MM.1S (cell line): ENCODE results near the gene KDELR1.

Experiments
- DNase-seq: peaks from one replicate; pipeline ENCODE4 v3.0.0-alpha.2; 2015
- H2AFZ ChIP-seq: fragments of 300-600 bp; sonication (generic); 2 replicates; pipeline ENCODE4 v1.6.0; 2016; ENCODE audit warnings: antibody characterized with exemption, low read length
- H3F3A ChIP-seq: fragments of 300-600 bp; sonication (generic); 2 replicates; pipeline ENCODE4 v1.6.1; 2016; ENCODE audit warnings: mild to moderate bottlenecking, antibody characterized with exemption, low read length, moderate library complexity, mixed read lengths; ENCODE audit not compliant: insufficient read depth
- H3K27ac ChIP-seq: fragments of 300-600 bp; sonication (generic); 2 replicates; pipeline ENCODE4 v1.5.1; 2016; ENCODE audit warnings: mild to moderate bottlenecking, low read length
- H3K27me3 ChIP-seq: fragments of 300-600 bp; sonication (generic); replicated peaks from 2 replicates; pipeline ENCODE4 v1.6.0; 2016; ENCODE audit warnings: low read length; ENCODE audit not compliant: insufficient read depth
- H3K36me3 ChIP-seq: fragments of 300-600 bp; sonication (generic); replicated peaks from 2 replicates; pipeline ENCODE4 v1.6.1; 2016; ENCODE audit warnings: mild to moderate bottlenecking, low read length, mixed read lengths; ENCODE audit not compliant: insufficient read depth
- H3K4me1 ChIP-seq: fragments of 300-600 bp; sonication (generic); 2 replicates; pipeline ENCODE4 v1.6.1; 2016; ENCODE audit warnings: low read length, mixed read lengths
- H3K4me2 ChIP-seq: fragments of 300-600 bp; sonication (generic); 2 replicates; pipeline ENCODE4 v1.6.0; 2016; ENCODE audit warnings: low read depth, low read length
- H3K4me3 ChIP-seq: fragments of 300-600 bp; sonication (generic); 2 replicates; pipeline ENCODE4 v1.5.1; 2016; ENCODE audit warnings: low read length, mixed read lengths
- H3K79me2 ChIP-seq: fragments of 300-600 bp; sonication (generic); 2 replicates; pipeline ENCODE4 v1.6.1; 2016; ENCODE audit warnings: mixed run types, low read length, mixed read lengths
- H3K9ac ChIP-seq: fragments of 300-600 bp; sonication (generic); 2 replicates; pipeline ENCODE4 v1.6.1; 2016; ENCODE audit warnings: low read length, mixed read lengths
- H3K9me2 ChIP-seq: fragments of 300-600 bp; sonication (generic); replicated peaks from 2 replicates; pipeline ENCODE4 v1.6.1; 2016; ENCODE audit warnings: mild to moderate bottlenecking, low read length, mixed read lengths; ENCODE audit not compliant: insufficient read depth
- H3K9me3 ChIP-seq: fragments of 300-600 bp; sonication (generic); replicated peaks from 2 replicates; pipeline ENCODE4 v1.6.1; 2016; ENCODE audit warnings: mild to moderate bottlenecking, low read length, mixed read lengths; ENCODE audit not compliant: insufficient read depth
- H4K20me1 ChIP-seq: fragments of 300-600 bp; sonication (generic); 2 replicates; pipeline ENCODE4 v1.6.1; 2016; ENCODE audit warnings: mild to moderate bottlenecking, low read length, moderate library complexity, mixed read lengths; ENCODE audit not compliant: insufficient read depth
- EZH2 ChIP-seq: fragments of 300-600 bp; sonication (generic); optimal IDR thresholded peaks from 2 replicates; pipeline ENCODE3; 2017; ENCODE audit warnings: low read depth, mild to moderate bottlenecking, antibody characterized with exemption, low read length, mixed read lengths
- EZH2phosphoT487 ChIP-seq: fragments of 300-600 bp; sonication (generic); IDR thresholded peaks from 2 replicates; pipeline ENCODE4 v1.6.1; 2018; ENCODE audit warnings: antibody characterized with exemption, low read length
- TF ChIP-seq, protein P1 (sequence below): fragments of 300-600 bp; sonication (generic); IDR thresholded peaks from 2 replicates; pipeline ENCODE4 v1.5.1; 2016; ENCODE audit warnings: antibody characterized with exemption, low read length, mixed read lengths

Gene KDELR1

DNA sequence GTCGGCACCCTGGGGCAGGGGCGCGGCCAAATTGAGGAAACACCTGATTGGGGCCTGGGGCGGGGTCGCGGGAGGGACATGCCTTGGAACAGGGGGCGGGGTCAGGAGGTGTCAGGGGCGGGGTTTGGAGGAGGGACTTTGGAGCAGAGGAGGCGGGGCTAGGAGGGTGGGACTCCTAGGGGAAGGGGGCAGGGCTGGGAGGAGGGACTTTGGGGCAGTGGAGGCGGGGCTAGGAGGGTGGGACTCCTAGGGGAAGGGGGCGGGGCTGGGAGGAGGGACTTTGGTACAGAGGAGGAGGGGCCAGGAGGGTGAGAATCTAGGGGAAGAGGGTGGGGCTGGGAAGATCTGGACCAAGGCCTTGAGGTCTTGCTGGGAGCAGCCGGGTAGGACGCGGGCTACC lies 24.0 kb upstream of the KDELR1 start:
- peak; percentile 81 for DNase-seq
- Histone ChIP-seq H3K4me3 (0 out of 2 replicates have a peak overlapping the region, but pooled peaks have one; percentile 43), H3K4me1 (peaks cover 12% of the 10 kb centered on the region), H4K20me1 (no peaks in the 10 kb centered on the region), H3F3A (peaks cover 17% of the 10 kb centered on the region), H3K9me2 (no peaks in the 10 kb centered on the region), H3K4me2 (peak overlapping the region; percentile 65; the same call in 1 of the 2 replicates), H3K9me3 (no peaks in the 10 kb centered on the region), H3K36me3 (no peaks in the 10 kb centered on the region), H3K27me3 (peaks cover 18% of the 10 kb centered on the region), H3K9ac (no peak overlapping the region), H2AFZ (no peak overlapping the region), H3K27ac (no peak overlapping the region), H3K79me2 (no peaks in the 10 kb centered on the region)
- TF ChIP-seq EZH2phosphoT487 (no peak), EZH2 (no peak)
- TF ChIP-seq, protein P1, sequence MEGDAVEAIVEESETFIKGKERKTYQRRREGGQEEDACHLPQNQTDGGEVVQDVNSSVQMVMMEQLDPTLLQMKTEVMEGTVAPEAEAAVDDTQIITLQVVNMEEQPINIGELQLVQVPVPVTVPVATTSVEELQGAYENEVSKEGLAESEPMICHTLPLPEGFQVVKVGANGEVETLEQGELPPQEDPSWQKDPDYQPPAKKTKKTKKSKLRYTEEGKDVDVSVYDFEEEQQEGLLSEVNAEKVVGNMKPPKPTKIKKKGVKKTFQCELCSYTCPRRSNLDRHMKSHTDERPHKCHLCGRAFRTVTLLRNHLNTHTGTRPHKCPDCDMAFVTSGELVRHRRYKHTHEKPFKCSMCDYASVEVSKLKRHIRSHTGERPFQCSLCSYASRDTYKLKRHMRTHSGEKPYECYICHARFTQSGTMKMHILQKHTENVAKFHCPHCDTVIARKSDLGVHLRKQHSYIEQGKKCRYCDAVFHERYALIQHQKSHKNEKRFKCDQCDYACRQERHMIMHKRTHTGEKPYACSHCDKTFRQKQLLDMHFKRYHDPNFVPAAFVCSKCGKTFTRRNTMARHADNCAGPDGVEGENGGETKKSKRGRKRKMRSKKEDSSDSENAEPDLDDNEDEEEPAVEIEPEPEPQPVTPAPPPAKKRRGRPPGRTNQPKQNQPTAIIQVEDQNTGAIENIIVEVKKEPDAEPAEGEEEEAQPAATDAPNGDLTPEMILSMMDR, result no peak

DNA sequence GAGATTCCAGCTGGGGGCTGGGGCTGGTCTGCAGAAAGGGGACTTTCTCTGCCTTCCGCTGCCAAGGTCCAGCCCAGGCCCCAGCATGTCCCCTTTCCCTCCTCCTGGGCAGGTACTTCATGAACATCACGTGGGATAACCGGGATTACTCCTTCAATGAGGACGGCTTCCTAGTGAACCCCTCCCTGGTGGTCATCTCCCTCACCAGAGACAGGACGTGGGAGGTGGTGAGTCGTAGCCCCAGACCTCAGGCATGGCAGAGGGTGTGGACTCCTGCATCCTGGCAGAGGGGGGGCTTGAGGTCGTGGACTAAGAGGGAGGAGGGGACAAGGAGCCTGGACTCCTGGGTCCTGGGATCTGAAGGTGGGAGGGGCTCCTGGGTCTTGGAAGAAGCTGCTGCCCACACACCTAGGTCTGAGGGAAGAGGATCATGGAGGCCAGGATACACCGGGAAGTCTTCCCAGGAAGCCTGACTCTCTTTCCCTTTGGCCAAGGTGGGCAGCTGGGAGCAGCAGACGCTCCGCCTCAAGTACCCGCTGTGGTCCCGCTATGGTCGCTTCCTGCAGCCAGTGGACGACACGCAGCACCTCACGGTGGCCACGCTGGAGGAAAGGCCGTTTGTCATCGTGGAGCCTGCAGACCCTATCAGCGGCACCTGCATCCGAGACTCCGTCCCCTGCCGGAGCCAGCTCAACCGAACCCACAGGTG lies 22.7 kb upstream of the KDELR1 start:
- Histone ChIP-seq H2AFZ (no peak overlapping the region), H3K9ac (no peak overlapping the region), H3K9me3 (no peaks in the 10 kb centered on the region), H3K36me3 (no peaks in the 10 kb centered on the region), H3K27ac (no peak overlapping the region), H3K9me2 (no peaks in the 10 kb centered on the region), H3K4me2 (peak overlapping the region; percentile 65; the same call in 1 of the 2 replicates), H3K79me2 (no peaks in the 10 kb centered on the region), H4K20me1 (no peaks in the 10 kb centered on the region), H3K27me3 (peaks cover 18% of the 10 kb centered on the region), H3K4me1 (peaks cover 11% of the 10 kb centered on the region), H3K4me3 (no peak overlapping the region), H3F3A (peaks cover 16% of the 10 kb centered on the region)
- no peak for DNase-seq
- TF ChIP-seq EZH2 (no peak), EZH2phosphoT487 (no peak)
- TF ChIP-seq, protein P1, result no peak

DNA sequence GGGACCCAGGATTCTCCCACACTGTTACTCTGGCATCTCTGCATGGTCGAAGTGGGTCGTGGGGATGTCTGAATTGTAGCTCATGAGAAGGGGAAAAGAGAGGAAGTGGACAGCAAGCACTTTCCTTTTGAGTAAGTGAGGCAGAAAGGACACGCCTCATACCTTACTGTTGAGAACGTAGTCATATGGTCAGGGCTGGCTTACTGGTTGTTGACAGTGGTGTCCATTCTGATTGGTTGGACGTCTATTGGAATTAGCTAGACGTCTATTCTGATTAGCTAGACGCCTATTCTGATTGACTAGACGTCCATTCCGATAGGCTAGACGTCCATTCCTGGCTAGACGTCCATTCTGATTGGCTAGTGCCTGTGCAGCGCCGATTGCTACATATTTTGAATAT lies 14.5 kb upstream of the KDELR1 start:
- Histone ChIP-seq H4K20me1 (no peaks in the 10 kb centered on the region), H3K9me2 (no peaks in the 10 kb centered on the region), H3K36me3 (no peaks in the 10 kb centered on the region), H3K27ac (no peak overlapping the region), H3K4me2 (no peak overlapping the region), H2AFZ (no peak overlapping the region), H3K9me3 (no peaks in the 10 kb centered on the region), H3K79me2 (no peaks in the 10 kb centered on the region), H3K4me1 (no peaks in the 10 kb centered on the region), H3K9ac (no peak overlapping the region), H3K4me3 (no peak overlapping the region), H3F3A (no peaks in the 10 kb centered on the region), H3K27me3 (peaks cover 36% of the 10 kb centered on the region)
- DNase-seq, result no peak
- TF ChIP-seq, protein P1, result no peak
- TF ChIP-seq EZH2 (no peak), EZH2phosphoT487 (no peak)
